ENCODE measurements around the gene FNDC3B.
A peak's percentile ranks its signal among the peaks of the same experiment; 100 is the strongest.

Gene FNDC3B

GRCh38 chr3:172145031-172145686 is 105.8 kb downstream of the FNDC3B start:
- no peak overlapping the region for H3K27ac ChIP-seq (ENCODE audit: extremely low read depth, low read depth, low read length)
- TF ChIP-seq ZNF664 (tag by site-specific recombination; IDR thresholded peaks at IDR 0.05) = peak; percentile 43; the same call in 1 of the 2 replicates
- TF ChIP-seq, protein P1, sequence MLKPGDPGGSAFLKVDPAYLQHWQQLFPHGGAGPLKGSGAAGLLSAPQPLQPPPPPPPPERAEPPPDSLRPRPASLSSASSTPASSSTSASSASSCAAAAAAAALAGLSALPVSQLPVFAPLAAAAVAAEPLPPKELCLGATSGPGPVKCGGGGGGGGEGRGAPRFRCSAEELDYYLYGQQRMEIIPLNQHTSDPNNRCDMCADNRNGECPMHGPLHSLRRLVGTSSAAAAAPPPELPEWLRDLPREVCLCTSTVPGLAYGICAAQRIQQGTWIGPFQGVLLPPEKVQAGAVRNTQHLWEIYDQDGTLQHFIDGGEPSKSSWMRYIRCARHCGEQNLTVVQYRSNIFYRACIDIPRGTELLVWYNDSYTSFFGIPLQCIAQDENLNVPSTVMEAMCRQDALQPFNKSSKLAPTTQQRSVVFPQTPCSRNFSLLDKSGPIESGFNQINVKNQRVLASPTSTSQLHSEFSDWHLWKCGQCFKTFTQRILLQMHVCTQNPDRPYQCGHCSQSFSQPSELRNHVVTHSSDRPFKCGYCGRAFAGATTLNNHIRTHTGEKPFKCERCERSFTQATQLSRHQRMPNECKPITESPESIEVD (tag by site-specific recombination; IDR thresholded peaks at IDR 0.05) = 0 out of 2 replicates have a peak, but pooled peaks have one; percentile 7
- TF ChIP-seq ZNF114 (tag by site-specific recombination; IDR thresholded peaks at IDR 0.05) = no peak
- POLR2A ChIA-PET = no interaction called here
- H3K4me3 ChIP-seq (ENCODE audit: low read depth, low read length) = no peak overlapping the region
- no peaks in the 10 kb centered on the region for H3K9me3 ChIP-seq (ENCODE audit: control insufficient read depth, insufficient read depth, low read depth, low read length)
- peaks cover 3% of the 10 kb centered on the region; the same call in 1 of the 2 replicates for H3K4me1 ChIP-seq (ENCODE audit: control insufficient read depth, insufficient read depth, low read length)
- H3K36me3 ChIP-seq (ENCODE audit: control insufficient read depth in 2 of 2, insufficient read depth in 1 of 2, low read length in 2 of 2) = no peaks in the 10 kb centered on the region
- CTCF ChIA-PET = interaction anchor here (0.6 kb wide), 1 partner anchor 566 kb away, joined by 3 read pairs; the partner anchor contains the start of gene NCEH1

DNA sequence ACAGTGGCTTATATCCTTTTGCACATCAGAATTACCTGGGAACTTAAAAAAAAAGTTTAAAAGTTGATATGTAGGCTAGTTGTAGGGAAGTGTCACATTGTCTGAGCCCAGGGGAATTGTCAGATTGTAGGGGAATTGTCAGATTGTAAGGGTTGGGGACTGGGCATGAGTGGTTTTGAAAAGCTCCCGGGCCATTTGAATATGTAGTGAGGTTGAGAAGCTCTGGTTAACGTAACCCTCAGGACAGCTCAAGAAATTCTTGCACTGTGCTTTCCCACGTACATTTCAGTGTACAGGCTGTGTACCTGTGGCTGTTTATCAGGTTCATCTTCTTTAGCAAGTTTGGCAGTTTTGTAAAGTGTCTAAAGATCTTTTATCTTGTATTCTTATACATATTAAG is 107.0 kb downstream of the FNDC3B start:
- H3K4me3 ChIP-seq (ENCODE audit: low read depth, low read length) = no peak overlapping the region
- peaks cover 3% of the 10 kb centered on the region; the same call in 1 of the 2 replicates for H3K4me1 ChIP-seq (ENCODE audit: control insufficient read depth, insufficient read depth, low read length)
- TF ChIP-seq ZNF155 (tag by site-specific recombination; IDR thresholded peaks at IDR 0.05) = no peak
- no peak overlapping the region for H3K27ac ChIP-seq (ENCODE audit: extremely low read depth, low read depth, low read length)
- H3K9me3 ChIP-seq (ENCODE audit: control insufficient read depth, insufficient read depth, low read depth, low read length) = no peaks in the 10 kb centered on the region
- ChIA-PET CTCF (interaction anchor here (0.6 kb wide), 1 partner anchor 543 kb away, joined by 3 read pairs; no protein-coding TSS in a partner anchor), POLR2A (no interaction called here)
- H3K36me3 ChIP-seq (ENCODE audit: control insufficient read depth in 2 of 2, insufficient read depth in 1 of 2, low read length in 2 of 2) = no peaks in the 10 kb centered on the region

- H3K9me3 ChIP-seq (ENCODE audit: control insufficient read depth, insufficient read depth, low read depth, low read length) = no peaks in the 10 kb centered on the region
- CTCF ChIA-PET = no interaction called here
- no peak overlapping the region for H3K27ac ChIP-seq (ENCODE audit: extremely low read depth, low read depth, low read length)
- POLR2A ChIA-PET = no interaction called here
- H3K36me3 ChIP-seq (ENCODE audit: control insufficient read depth in 2 of 2, insufficient read depth in 1 of 2, low read length in 2 of 2) = no peaks in the 10 kb centered on the region
- TF ChIP-seq SCRT1 (tag by site-specific recombination; IDR thresholded peaks at IDR 0.05; ENCODE audit: borderline replicate concordance) = 0 out of 2 replicates have a peak, but pooled peaks have one; percentile 25
- no peak for TF ChIP-seq ZNF184 (tag by site-specific recombination; IDR thresholded peaks at IDR 0.05)
- peak; percentile 66 for TF ChIP-seq SCRT2 (tag by site-specific recombination; IDR thresholded peaks at IDR 0.05)
- H3K4me1 ChIP-seq (ENCODE audit: control insufficient read depth, insufficient read depth, low read length) = no peaks in the 10 kb centered on the region; the same call in 1 of the 2 replicates
- no peak overlapping the region for H3K4me3 ChIP-seq (ENCODE audit: low read depth, low read length)
Observed at GRCh38 chr3:172147113-172147818, 107.9 kb downstream of the FNDC3B start.

GRCh38 chr3:172148241-172148640 is 108.9 kb downstream of the FNDC3B start:
- H3K4me1 ChIP-seq (ENCODE audit: control insufficient read depth, insufficient read depth, low read length) = peaks cover 4% of the 10 kb centered on the region; the same call in 1 of the 2 replicates
- no peaks in the 10 kb centered on the region for H3K9me3 ChIP-seq (ENCODE audit: control insufficient read depth, insufficient read depth, low read depth, low read length)
- H3K36me3 ChIP-seq (ENCODE audit: control insufficient read depth in 2 of 2, insufficient read depth in 1 of 2, low read length in 2 of 2) = no peaks in the 10 kb centered on the region
- no peak overlapping the region for H3K27ac ChIP-seq (ENCODE audit: extremely low read depth, low read depth, low read length)
- CTCF ChIA-PET = no interaction called here
- H3K4me3 ChIP-seq (ENCODE audit: low read depth, low read length) = no peak overlapping the region
- POLR2A ChIA-PET = no interaction called here
- no peak for TF ChIP-seq KLF16 (tag by site-specific recombination; IDR thresholded peaks at IDR 0.05)
- TF ChIP-seq ZFP3 (tag by site-specific recombination; IDR thresholded peaks at IDR 0.05; ENCODE audit: low read depth) = no peak
- TF ChIP-seq KLF10 (tag by site-specific recombination; IDR thresholded peaks at IDR 0.05) = no peak
- TF ChIP-seq IKZF3 (tag by site-specific recombination; IDR thresholded peaks at IDR 0.05) = no peak
- no peak for TF ChIP-seq PRDM2 (tag by site-specific recombination; IDR thresholded peaks at IDR 0.05; ENCODE audit: borderline replicate concordance)
- no peak for TF ChIP-seq GLI2 (tag by site-specific recombination; IDR thresholded peaks at IDR 0.05; ENCODE audit: borderline replicate concordance, low read depth)
- TF ChIP-seq, protein P2, sequence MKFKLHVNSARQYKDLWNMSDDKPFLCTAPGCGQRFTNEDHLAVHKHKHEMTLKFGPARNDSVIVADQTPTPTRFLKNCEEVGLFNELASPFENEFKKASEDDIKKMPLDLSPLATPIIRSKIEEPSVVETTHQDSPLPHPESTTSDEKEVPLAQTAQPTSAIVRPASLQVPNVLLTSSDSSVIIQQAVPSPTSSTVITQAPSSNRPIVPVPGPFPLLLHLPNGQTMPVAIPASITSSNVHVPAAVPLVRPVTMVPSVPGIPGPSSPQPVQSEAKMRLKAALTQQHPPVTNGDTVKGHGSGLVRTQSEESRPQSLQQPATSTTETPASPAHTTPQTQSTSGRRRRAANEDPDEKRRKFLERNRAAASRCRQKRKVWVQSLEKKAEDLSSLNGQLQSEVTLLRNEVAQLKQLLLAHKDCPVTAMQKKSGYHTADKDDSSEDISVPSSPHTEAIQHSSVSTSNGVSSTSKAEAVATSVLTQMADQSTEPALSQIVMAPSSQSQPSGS (tag by site-specific recombination; IDR thresholded peaks at IDR 0.05; ENCODE audit: low read depth) = no peak
